Neural cell (in vitro differentiated cells): ENCODE results near the gene RALGPS1. TPM values are rescaled to one million over a fixed set of nuclear protein-coding genes. Genes with fewer than 3 reads are reported as not detected.

Experiments used
- H2AFZ ChIP-seq: fragments of 200-600, 300-800 bp; sonication (generic), shearing (Covaris generic); 2 replicates; pipeline ENCODE4 v1.6.0; 2014; ENCODE audit warnings: low read depth, mild to moderate bottlenecking, antibody characterized with exemption, low read length, moderate library complexity
- H3F3A ChIP-seq: fragments of 200-600 bp; shearing (Covaris generic); 2 replicates; pipeline ENCODE4 v1.6.1; 2016; ENCODE audit warnings: mild to moderate bottlenecking, moderate library complexity, mixed read lengths, antibody characterized with exemption, low read length; ENCODE audit not compliant: insufficient read depth, poor library complexity, severe bottlenecking
- H3K27ac ChIP-seq: fragments of 200-600, 300-800 bp; sonication (generic), shearing (Covaris generic); 2 replicates; pipeline ENCODE4 v1.5.1; 2014; ENCODE audit warnings: mild to moderate bottlenecking, low read length, moderate library complexity
- H3K27me3 ChIP-seq: fragments of 300-800, 200-600 bp; sonication (generic), shearing (Covaris generic); 2 replicates; pipeline ENCODE4 v1.6.0; 2014; ENCODE audit warnings: mild to moderate bottlenecking, low read depth, low read length, moderate library complexity; ENCODE audit not compliant: insufficient read depth
- H3K36me3 ChIP-seq: fragments of 300-800, 200-600 bp; sonication (generic), shearing (Covaris generic); 2 replicates; pipeline ENCODE4 v1.5.1; 2014; ENCODE audit warnings: mild to moderate bottlenecking, antibody characterized with exemption, low read length, moderate library complexity; ENCODE audit not compliant: insufficient read depth
- H3K4me2 ChIP-seq: fragments of 300-800, 200-600 bp; sonication (generic), shearing (Covaris generic); 2 replicates; pipeline ENCODE4 v1.6.0; 2014; ENCODE audit warnings: mild to moderate bottlenecking, low read length
- H3K4me3 ChIP-seq: fragments of 300-800, 200-600 bp; sonication (generic), shearing (Covaris generic); 2 replicates; pipeline ENCODE4 v1.5.1; 2014; ENCODE audit warnings: mild to moderate bottlenecking, low read length, moderate library complexity
- H3K79me2 ChIP-seq: fragments of 200-600 bp; shearing (Covaris generic); replicated peaks from 2 replicates; pipeline ENCODE4 v1.6.0; 2014; ENCODE audit warnings: mild to moderate bottlenecking, low read length, moderate library complexity; ENCODE audit not compliant: insufficient read depth
- H3K9ac ChIP-seq: fragments of 300-800, 200-600 bp; sonication (generic), shearing (Covaris generic); 2 replicates; pipeline ENCODE4 v1.6.1; 2016; ENCODE audit warnings: mild to moderate bottlenecking, low read length, mixed read lengths
- H3K9me2 ChIP-seq: fragments of 200-600 bp; shearing (Covaris generic); 2 replicates; pipeline ENCODE4 v1.6.1; 2016; ENCODE audit warnings: mild to moderate bottlenecking, low read length, mixed read lengths; ENCODE audit not compliant: insufficient read depth
- H3K9me3 ChIP-seq: fragments of 200-600, 300-800 bp; sonication (generic), shearing (Covaris generic); 2 replicates; pipeline ENCODE4 v1.6.1; 2016; ENCODE audit warnings: mild to moderate bottlenecking, mixed run types, low read length, moderate library complexity, mixed read lengths
- H4K20me1 ChIP-seq: fragments of 200-600 bp; shearing (Covaris generic); 2 replicates; pipeline ENCODE4 v1.6.1; 2016; ENCODE audit warnings: mild to moderate bottlenecking, mixed run types; ENCODE audit not compliant: insufficient read depth
- CTCF ChIP-seq: fragments of 450-650 bp; IDR thresholded peaks from 2 replicates; pipeline ENCODE4 v1.5.1; 2014; ENCODE audit warnings: antibody characterized with exemption, mild to moderate bottlenecking, moderate library complexity; ENCODE audit not compliant: poor library complexity, severe bottlenecking
- EP300 ChIP-seq: fragments of 450-650 bp; conservative IDR thresholded peaks from 2 replicates; pipeline ENCODE4 v1.6.1; 2014; ENCODE audit warnings: antibody characterized with exemption, mild to moderate bottlenecking, moderate library complexity; ENCODE audit not compliant: poor library complexity, severe bottlenecking
- EZH2 ChIP-seq: fragments of 200-600, 300-800 bp; shearing (Covaris generic), sonication (generic); IDR thresholded peaks from 2 replicates; pipeline ENCODE4 v1.6.1; 2014; ENCODE audit warnings: antibody characterized with exemption, low read length, borderline replicate concordance, mild to moderate bottlenecking; ENCODE audit not compliant: insufficient read depth, poor library complexity, severe bottlenecking
- MXI1 ChIP-seq: fragments of 450-650 bp; conservative IDR thresholded peaks from 2 replicates; pipeline ENCODE4 v1.6.1; 2014; ENCODE audit warnings: antibody characterized with exemption, mild to moderate bottlenecking; ENCODE audit not compliant: poor library complexity, severe bottlenecking
- POLR2AphosphoS5 ChIP-seq: IDR thresholded peaks from 2 replicates; pipeline ENCODE4 v1.6.1; 2012
- RAD21 ChIP-seq: fragments of 450-650 bp; conservative IDR thresholded peaks from 2 replicates; pipeline ENCODE4 v1.6.1; 2014; ENCODE audit warnings: antibody characterized with exemption, mild to moderate bottlenecking, moderate library complexity
- REST ChIP-seq: IDR thresholded peaks from 2 replicates; pipeline ENCODE4 v1.6.1; 2012; ENCODE audit warnings: borderline replicate concordance
- SMC3 ChIP-seq: fragments of 450-650 bp; conservative IDR thresholded peaks from 2 replicates; pipeline ENCODE4 v1.6.1; 2014; ENCODE audit warnings: antibody characterized with exemption, mild to moderate bottlenecking, moderate library complexity; ENCODE audit not compliant: poor library complexity
- TAF1 ChIP-seq: IDR thresholded peaks from 2 replicates; pipeline ENCODE4 v1.6.1; 2012; ENCODE audit warnings: low read depth
- polyA plus RNA-seq: library from polyadenylated mRNA; depleted of rRNA; stranded (reverse); fragments of >200 nt; gene quantifications from 2 replicates; pipeline ENCODE4 v1.2.3, GENCODE V29; 2014

The RALGPS1 gene
- polyA plus RNA-seq, 1 donor from 2014 or later, result 37.1 TPM

DNA sequence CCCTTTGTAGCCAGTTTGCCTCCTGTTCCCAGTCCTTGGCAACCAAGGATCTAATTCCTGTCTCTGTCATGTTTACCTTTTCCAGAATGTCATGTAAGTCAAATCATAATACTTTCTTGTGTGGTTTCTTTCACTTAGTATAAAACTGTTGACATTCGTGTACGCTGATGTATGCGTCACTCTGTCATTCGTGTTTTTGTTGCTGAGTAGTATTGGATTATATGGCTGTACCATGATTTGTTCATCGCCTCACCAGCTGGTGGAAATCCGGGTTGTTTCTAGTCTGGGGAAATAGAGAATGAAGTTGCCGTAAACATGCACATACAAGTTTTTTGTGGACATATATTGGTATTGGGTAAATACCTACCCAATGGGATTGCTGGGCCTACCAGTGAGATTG is 110.5 kb downstream of the RALGPS1 start:
- Histone ChIP-seq H3K36me3 (no peaks in the 10 kb centered on the region), H3K27ac (no peak overlapping the region), H3K9me2 (no peaks in the 10 kb centered on the region)

GRCh38 chr9:127027694-127028093 is 113.1 kb downstream of the RALGPS1 start:
- H3K9me2 ChIP-seq, result no peaks in the 10 kb centered on the region
- H3K4me3 ChIP-seq, result no peak overlapping the region
- H2AFZ ChIP-seq, result no peak overlapping the region
- H3K9me3 ChIP-seq, result no peaks in the 10 kb centered on the region
- no peaks in the 10 kb centered on the region for H4K20me1 ChIP-seq
- H3K27ac ChIP-seq, result no peak overlapping the region
- H3K36me3 ChIP-seq, result no peaks in the 10 kb centered on the region
- H3K4me2 ChIP-seq, result no peak overlapping the region
- no peaks in the 10 kb centered on the region for H3F3A ChIP-seq
- H3K9ac ChIP-seq, result no peak overlapping the region
- TF ChIP-seq RAD21 (no peak), SMC3 (no peak), TAF1 (no peak), EZH2 (no peak), CTCF (no peak), MXI1 (no peak), REST (no peak), EP300 (no peak), POLR2AphosphoS5 (no peak)
- H3K27me3 ChIP-seq, result no peaks in the 10 kb centered on the region
- H3K79me2 ChIP-seq, result no peaks in the 10 kb centered on the region

More for the DNA sequence above, 110.5 kb downstream of the RALGPS1 start:
- no peak overlapping the region for H3K4me3 ChIP-seq
- H4K20me1 ChIP-seq, result no peaks in the 10 kb centered on the region
- no peaks in the 10 kb centered on the region for H3F3A ChIP-seq
- TF ChIP-seq EP300, result no peak
- H3K9ac ChIP-seq, result no peak overlapping the region
- H3K4me2 ChIP-seq, result no peak overlapping the region
- no peaks in the 10 kb centered on the region for H3K27me3 ChIP-seq
- H3K79me2 ChIP-seq, result no peaks in the 10 kb centered on the region
- no peak overlapping the region for H2AFZ ChIP-seq
- H3K9me3 ChIP-seq, result no peaks in the 10 kb centered on the region

GRCh38 chr9:127029548-127029947 is 115.0 kb downstream of the RALGPS1 start:
- Histone ChIP-seq H3K36me3 (no peaks in the 10 kb centered on the region), H2AFZ (no peak overlapping the region), H3K27ac (no peak overlapping the region), H3K9me2 (no peaks in the 10 kb centered on the region), H3K79me2 (no peaks in the 10 kb centered on the region), H3K9ac (no peak overlapping the region), H3K27me3 (no peaks in the 10 kb centered on the region), H3K4me2 (no peak overlapping the region), H3K9me3 (no peaks in the 10 kb centered on the region), H4K20me1 (no peaks in the 10 kb centered on the region), H3F3A (no peaks in the 10 kb centered on the region), H3K4me3 (no peak overlapping the region)
- TF ChIP-seq SMC3 (no peak), EZH2 (no peak), MXI1 (no peak), POLR2AphosphoS5 (no peak), TAF1 (no peak), RAD21 (no peak), REST (no peak), EP300 (no peak), CTCF (no peak)
